HG03135 (cell line): ENCODE measurements around the gene LIN54.
"Not testable (repeated sequence)": the region's sequence is repeated elsewhere in the genome, so short reads cannot be mapped to it uniquely, and the experiment has no call there.

Source experiments
- ATAC-seq: cut with Tn5 transposase; IDR thresholded peaks from one replicate; pipeline ENCODE4 v1.9.1; 2021; ENCODE audit warnings: mild to moderate bottlenecking, moderate library complexity; ENCODE audit not compliant: unreplicated experiment

LIN54 gene

DNA sequence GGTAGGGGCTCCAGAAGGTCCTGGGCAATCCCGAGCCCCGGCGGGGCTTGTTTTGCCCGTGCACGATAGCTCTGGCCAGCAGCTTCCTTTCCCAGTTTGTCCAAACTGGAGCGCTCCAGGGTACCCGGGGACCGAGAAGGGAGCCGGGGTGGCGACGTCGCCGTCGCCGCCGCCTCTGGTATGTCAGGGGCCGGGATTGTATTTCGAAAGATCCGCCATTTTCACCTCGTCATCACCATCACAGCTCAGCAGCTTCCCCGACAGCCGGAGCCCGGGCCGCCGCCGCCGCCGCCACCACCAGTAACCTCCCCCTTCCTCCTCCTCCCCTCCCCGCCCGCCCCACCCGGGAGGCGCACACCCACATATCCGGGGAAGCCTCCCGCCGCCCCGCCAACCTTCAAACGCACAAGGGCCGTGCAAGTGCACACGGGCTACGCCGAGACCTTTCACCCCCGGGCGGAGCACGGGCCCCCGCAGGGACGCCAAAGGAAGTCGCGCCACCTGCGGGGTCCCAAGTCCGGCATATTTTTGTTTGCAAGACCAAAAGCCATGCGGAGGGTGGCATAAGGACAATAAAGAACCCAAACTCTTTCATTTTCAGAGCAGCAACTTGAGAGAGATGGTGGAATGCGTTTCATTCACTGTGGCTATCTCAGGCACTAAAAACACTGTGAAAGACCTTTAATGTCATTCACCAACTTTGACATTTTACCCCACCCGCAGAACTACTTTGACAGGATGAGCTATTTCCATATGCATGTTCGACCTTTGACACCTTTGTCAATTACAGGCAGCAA, at the start of gene LIN54:
Gene LIN54 (minus strand): TSS at position 302 of the 797 bp plus-strand sequence. CDS start 25,979 bp downstream, outside the sequence.
- ATAC-seq: peak; percentile 47

DNA sequence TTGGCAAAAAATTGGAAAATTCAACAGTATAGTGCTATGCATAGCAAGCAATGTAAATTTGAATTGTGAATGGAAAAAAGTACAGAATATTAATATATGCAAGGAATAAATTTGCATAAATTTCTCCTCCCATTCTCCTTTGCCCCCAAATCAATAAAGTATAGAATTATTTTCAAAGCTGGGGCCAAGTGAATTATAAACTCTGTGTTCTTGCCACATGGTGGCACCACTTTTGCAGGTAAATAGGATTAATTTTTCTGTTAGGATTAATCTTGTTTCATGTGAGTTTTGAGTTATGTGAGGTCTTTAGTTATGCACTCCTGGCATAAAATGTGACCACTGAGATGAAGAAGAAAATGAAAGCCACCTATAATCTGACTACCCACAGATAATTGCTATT, 44.3 kb upstream of the LIN54 start:
- ATAC-seq: no peak

DNA sequence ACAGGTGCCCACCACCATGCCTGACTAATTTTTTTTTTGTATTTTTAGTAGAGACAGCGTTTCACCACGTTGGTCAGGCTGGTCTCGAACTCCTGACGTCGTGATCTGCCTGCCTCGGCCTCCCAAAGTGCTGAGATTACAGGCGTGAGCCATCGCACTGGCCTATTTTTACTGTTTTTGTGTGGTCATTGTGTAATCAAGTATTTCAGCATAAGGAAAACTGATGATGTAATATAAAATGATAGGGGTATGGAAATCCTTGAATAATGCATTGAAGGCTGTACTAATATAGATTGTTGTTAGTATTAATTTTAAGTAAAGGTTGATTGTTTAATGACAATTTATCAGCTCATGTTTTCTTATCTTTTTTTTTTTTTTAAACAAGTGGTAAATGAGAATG, 38.2 kb upstream of the LIN54 start:
- not testable (repeated sequence) for ATAC-seq

DNA sequence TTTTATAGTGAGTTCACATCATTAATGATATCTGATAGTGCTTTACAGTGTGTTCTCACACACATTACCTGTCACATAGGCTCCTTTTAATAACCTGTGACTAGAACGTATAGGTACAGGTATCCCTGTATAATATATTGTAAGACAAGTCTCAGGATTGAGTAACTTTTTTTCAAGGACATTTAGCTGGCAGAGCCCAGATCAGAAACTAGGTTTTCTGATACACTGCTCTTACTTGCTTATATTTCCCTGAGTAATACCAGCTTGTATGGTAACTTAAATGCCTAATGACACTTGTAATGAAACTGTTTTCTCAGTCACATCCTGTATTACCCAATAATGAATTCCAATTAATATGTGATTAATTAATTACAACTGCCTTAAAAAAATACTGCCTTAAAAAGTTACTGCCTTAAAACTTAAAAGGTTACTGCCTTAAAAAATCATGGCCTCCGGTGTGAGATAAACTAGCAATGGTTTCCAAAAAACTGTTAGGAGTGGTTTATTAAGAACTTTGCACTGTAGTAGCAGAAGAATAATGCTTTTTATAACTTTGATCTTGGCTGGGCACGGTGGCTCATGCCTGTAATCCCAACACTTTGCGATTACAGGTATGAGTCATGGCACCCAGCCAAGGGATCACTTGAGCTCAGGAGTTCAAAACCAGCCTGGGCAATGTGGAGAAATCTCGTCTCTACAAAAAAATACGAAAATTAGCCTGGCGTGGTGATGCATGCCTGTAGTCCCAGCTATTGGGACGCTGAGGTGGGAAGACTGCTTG, 36.3 kb upstream of the LIN54 start:
- ATAC-seq: no peak

DNA sequence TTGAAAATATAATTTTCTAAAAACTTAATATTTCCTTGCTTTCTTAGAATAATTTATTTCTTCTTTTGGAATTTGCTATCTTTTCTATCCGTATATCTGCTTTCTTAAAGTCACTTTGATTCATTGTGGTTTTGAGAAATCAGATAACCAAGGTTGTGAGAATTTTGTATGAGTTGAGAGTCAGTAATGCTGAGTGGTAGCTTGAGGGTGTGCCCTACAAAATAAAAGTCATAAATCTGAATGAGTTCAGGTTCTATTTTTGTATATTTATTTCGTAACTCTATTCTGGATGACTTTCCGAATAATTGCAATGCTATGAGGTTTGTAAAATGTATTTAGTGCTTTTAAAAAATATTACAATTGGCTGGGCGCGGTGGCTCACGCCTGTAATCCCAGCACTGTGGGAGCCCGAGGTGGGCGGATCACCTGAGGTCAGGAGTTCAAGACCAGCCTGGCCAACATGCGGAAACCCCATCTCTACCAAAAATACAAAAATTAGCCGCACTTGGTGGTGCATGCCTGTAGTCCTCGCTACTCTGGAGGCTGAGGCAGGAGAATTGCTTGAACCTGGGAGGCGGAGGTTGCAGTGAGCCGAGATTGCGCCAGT, 33.3 kb upstream of the LIN54 start:
- no peak for ATAC-seq

DNA sequence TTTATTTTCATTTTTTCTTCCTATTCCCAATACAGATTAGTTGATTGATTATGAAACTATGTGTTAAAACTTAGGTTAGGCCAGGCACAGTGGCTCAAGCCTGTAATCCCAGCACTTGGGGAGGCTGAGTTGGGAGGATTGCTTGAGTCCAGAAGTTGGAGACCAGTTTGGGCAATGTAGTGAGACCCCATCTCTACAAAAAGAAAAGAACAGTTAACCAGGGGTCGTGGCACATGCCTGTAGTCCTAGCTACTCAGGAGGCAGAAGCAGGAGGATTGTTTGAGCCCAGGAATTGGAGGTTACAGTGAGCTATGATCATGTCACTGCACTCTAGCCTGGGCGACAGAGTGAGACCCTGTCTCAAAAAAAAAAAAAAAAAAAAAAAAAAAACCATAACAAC, 32.5 kb upstream of the LIN54 start:
- ATAC-seq: not testable (repeated sequence)

DNA sequence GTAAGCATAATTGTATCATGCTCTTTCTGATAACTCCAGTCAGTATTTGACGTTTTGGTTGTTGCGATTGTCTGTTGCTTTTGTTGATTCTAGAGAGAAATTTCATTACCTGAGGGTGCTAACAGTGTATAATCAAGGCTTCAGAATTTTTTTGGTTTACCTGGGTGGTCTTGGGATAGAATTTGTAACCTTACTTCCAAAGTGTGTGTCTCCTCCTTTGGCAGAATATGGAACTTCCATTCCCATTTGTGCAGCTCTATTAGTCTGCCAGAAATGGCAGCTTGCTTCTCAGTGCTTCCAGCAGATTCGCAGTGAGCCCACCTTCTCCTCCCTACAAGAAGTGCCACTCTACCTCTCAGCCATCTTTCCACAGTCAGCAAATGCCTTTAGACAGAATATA, 29.6 kb upstream of the LIN54 start:
- ATAC-seq: no peak

DNA sequence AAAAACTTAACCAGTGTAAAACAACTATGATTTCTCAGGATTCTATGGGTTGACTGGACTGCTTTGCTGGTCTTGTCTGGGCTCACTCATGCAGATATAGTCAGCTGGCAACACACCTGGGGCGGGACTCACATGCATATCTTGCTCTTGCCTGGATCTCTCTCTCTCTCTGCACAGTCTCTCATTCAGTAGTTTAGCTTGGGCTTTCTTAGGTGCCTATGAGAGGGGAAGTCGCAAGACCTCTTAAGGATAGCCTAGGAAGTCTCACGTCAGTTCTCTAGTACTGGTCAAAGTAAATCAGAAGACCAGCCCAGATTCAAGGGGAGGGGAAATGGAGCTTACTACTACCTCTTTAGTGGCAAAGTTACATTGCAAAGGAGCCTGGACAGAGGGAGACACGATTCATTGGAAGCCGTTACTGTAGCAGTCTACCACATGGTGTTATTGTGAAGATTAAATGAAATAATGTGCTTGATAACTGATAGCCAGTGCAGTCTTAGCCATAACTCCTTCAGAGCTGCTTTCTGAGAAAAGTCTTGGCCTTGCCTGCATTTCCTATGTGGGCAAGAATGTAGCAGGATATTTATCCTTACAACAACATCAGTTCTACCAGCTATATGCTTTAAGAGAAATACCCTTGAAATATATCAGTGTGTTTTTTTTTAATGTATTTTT, 26.5 kb upstream of the LIN54 start:
- ATAC-seq: no peak

DNA sequence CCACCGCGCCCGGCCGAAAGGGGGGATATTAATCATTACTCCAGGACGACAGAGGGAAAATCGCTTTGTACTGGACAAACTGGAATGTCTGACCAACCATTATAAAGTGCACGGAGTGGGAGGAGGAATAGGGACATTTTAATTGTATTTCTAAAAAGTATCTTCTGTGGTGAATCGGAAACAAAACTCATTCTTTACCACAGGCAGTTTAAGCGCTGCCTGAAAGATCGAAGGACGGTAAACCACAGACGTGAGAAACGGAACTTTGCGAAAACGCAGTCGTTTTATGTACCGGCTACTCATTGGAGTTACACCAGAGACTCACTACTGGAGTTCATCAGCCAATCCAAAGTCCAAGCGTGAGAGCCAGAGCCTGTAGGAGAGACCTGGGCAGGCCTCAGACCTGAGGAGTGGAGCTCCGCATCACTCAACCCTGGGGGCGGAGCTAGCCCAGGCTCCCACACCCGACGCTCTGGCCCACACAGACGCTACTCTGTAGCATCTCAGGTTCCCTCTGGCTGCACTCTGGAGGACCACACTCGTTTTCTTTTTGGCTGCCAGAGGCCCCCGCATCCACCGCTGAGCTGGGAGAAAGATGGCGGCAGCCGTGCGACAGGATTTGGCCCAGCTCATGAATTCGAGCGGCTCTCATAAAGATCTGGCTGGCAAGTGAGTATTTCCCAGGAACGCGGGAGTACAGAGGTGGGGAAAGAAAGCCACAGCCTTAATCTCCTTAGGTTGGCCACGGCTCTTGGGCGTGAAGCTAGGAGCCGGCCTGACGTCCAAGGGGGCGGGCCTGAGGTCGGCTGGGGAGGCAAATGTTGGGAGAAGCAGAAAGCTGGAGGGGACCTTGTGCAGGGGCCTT, 24.2 kb upstream of the LIN54 start, which contains the start of gene COPS4:
Gene COPS4 (plus strand): TSS at position 554 of the 865 bp plus-strand sequence. CDS start 42 bp downstream, at position 596.
- ATAC-seq: peak; percentile 98

DNA sequence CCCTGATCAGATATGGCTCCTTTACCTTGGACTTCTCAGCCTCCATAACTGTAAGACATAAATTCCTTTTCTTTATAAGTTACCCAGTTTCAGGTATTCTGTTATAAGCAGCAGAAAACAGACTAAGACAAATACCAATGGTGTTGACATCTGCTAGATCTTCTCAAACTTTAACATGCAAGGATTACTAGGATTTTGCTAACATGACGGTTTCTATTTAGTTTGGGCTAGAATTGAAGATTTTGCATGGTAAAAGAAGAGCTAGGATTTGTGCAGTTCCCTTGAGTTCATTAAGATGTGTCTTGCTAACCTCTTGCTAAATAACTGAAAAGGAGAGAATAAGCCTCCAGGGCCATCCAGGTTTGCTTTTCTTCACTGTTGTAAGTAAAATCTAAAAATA, 19.1 kb upstream of the LIN54 start:
- ATAC-seq: no peak

DNA sequence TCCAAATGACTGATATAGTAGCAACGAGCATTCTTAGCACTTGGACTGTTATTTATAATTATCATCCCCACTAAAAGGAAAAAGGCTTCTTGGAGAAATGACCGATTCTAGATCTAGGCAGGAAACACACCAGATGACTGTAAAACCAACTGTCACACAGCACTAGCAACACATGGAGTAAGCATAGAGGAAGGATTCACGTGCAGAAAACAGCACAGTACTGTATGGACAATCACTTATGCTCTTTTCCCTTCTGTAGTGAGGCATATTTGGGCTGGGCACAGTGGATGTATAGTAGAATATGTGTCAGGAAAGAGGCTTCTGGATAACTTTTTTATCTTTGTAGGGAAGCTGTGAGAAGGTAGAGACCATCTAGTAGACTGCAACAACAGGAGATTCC, 18.4 kb upstream of the LIN54 start:
- ATAC-seq: no peak

DNA sequence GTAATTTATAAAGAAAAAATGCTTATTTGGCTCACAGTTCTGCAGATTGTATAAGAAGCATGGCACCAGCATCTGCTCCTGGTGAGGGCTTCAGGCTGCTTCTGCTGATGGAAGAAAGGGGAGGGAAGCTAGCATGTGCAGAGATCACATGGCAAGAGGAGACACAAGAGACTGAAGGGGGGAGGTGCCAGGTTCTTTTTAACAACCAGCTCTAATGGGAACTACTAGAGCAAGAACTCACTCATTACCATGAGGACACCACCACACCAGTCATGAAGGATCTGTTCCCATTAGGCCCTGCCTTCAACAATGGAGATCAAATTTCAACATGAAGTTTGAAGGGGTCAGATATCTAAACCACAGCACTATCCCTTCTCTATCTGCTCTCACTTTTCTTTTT, 14.9 kb upstream of the LIN54 start:
- ATAC-seq: no peak

DNA sequence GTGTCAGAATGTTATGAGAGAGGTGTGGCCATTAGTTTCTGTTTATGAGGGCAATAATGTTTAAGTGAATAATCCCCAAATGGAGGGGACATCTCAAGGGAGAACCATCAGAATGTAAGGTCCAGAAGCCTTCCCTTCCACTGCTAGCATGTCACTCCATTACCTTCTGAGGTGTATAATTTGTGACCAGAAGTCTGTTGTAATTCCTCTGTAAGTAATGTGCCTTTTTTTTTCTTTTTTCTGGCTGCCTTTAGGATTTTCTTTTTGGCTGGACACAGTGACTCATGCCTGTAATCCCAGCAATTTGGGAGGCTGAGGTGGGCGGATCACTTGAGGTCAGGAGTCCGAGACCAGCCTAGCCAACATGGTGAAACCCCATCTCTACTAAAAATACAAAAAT, 13.6 kb upstream of the LIN54 start:
- ATAC-seq: no peak

DNA sequence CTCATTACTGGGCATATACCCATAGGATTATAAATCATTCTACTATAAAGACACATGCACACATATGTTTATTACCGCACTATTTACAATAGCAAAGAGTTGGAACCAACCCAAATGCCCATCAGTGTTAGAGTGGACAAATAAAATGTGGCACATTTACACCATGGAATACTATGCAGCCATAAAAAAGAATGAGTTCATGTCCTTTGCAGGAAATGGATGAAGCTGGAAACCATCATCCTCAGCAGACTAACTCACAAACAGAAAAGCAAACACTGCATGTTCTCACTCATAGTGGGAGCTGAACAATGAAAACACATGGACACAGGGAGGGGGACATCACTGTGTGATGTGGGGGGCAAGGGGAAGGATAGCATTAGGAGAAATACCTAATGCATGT, 13.0 kb upstream of the LIN54 start:
- not testable (repeated sequence) for ATAC-seq

DNA sequence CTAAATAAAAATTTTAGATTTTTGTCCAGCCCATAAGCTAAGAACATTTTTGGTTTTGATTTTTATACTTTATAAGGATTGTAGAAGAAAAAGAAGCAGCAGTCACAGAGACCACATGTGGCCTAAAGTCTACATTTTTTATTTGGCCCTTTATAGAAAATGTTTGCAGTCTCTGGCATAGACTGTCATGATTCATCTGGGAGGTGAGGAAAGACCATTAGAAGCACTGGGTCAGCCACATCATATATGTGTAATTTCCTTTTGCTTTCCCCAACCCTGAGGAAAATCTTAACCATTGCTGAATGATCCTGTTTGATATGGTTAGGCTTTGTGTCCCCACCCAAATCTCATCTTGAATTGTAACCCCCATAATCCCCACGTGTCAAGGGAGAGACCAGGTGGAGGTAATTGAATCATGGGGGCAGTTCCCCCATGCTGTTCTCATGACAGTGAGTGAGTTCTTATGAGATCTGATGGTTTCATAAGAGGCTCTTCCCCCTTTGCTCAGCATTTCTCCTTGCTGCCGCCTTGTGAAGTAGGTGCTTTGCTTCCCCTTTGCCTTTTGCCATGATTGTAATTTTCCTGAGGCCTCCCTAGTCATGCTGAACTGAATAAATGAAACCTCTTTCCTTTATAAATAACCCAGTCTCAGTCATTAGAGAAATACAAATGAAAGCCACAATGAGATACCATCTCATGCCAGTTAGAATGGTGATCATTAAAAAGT, 12.3 kb upstream of the LIN54 start:
- ATAC-seq: no peak

DNA sequence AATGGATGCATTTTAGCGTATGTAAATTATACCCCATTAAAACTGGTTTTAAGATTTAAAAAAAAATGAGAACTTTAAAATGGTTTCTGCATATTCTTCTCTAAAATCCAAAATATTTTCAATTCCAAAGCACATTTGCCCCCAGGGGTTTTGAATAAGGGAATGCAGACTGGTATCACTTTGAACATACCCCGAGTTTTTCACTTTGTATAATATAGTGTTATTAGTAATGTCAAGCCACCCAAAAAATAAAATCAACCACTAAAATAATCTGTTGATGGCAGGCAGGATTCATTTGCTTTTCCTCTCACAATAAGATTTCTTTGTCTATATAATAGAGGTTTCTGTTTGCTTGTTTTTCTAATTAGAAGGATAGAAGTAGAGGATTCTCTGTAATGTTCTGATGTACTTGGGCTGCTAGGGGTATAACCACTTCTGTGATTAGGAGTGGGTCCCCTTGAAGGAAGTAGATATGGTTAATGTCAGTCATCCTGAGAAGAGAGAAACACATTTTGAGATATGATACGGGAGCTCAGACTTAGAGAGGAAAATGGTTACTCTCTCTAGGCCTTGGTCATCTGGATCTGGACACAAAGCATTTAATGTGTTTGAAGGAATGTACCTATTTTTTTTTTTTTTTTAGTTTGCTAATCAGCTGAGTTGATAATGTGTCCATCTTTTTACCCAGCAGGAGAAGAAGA, 9.3 kb upstream of the LIN54 start:
- ATAC-seq: no peak

DNA sequence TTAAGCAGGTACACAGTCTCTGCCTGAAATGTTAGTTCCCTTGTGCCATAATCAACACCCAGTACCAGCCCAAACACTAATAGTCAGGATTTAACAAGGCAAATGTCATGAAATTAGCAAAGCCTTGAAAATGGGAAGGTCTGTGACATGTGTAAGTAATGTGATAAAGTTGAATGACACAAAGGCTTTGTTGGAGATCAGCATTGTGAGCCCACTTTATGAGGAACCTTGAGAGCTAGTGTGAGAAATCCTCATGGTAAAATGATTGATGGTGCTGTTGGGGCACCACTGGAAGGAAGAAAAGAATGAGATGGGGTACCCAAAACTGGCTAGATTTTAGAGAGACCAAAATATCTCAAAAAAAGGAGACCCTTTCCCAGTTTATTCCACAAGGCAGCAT, 3.3 kb upstream of the LIN54 start:
- no peak for ATAC-seq

DNA sequence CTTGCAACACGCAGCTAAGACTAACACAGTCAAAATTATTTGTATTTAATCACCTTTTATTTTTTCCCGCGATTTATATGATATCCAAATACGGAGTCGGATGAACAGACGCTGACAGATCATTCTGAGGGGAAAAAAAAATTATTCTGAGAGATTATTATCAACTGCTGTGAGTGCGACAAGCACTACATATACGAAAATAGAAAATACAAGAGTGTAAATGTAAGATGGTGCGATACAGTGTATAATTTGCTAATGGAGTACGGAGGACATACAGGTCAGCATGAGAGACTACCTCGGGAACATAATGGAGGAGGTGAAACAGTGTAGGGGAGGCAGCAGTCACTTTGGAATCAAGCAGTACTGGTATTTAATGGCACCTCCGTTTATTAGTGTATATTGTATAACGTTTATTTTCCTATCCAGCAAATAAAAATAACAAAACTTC, 2.8 kb upstream of the LIN54 start:
- no peak for ATAC-seq
